ENCODE data around the gene MAD1L1.

MAD1L1 gene

DNA sequence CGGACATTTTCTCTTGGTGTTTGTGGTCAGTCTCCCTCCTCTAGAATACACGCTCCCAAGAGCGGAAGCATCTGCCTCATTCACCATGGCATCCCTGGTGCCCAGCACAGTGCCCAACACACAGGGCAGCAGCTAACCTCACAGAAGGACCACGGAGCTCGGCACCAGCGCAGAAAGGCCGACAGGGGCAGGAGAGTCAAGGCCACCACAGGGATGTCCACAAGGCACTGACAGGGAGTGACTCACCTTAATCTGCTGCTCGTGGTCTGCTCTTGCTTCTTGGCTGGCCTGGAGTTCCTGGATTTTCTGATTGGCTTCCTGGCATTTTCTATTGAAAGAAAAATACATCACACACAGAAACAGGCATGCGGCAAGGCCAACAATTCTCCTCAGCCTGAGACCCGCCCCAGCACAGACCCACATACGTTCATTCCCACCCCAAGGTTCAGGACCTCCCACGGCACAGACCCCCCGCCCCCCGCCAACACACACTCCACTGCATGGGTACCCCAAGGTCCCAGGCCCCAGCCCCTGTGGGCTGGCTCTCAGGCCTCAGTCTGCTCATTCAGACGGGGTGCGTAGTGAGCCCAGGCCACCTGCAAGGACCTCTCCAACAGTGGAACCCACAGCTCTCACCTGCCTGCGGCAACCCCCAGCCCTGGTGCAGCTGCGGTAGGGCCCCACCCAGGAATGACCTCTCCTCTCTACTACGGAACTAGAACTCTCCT lies 14.9 kb downstream of the MAD1L1 start:
- H3K4me1 ChIP-seq (ENCODE audit: insufficient read depth, poor library complexity, severe bottlenecking), result no peaks in the 10 kb centered on the region
- no peaks in the 10 kb centered on the region for H3K27me3 ChIP-seq (ENCODE audit: insufficient read depth, poor library complexity, severe bottlenecking)
- ATAC-seq (ENCODE audit: low read depth) (no peak), DNase-seq (ENCODE audit: low spot score) (no peak)
- no peak overlapping the region for H3K27ac ChIP-seq (ENCODE audit: poor library complexity, severe bottlenecking)
- peaks cover 57% of the 10 kb centered on the region for H3K36me3 ChIP-seq (ENCODE audit: low read depth)
- TF ChIP-seq, protein P1, sequence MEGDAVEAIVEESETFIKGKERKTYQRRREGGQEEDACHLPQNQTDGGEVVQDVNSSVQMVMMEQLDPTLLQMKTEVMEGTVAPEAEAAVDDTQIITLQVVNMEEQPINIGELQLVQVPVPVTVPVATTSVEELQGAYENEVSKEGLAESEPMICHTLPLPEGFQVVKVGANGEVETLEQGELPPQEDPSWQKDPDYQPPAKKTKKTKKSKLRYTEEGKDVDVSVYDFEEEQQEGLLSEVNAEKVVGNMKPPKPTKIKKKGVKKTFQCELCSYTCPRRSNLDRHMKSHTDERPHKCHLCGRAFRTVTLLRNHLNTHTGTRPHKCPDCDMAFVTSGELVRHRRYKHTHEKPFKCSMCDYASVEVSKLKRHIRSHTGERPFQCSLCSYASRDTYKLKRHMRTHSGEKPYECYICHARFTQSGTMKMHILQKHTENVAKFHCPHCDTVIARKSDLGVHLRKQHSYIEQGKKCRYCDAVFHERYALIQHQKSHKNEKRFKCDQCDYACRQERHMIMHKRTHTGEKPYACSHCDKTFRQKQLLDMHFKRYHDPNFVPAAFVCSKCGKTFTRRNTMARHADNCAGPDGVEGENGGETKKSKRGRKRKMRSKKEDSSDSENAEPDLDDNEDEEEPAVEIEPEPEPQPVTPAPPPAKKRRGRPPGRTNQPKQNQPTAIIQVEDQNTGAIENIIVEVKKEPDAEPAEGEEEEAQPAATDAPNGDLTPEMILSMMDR (IDR thresholded peaks at IDR 0.05; ENCODE audit: poor library complexity, severe bottlenecking), result no peak
- H3K9me3 ChIP-seq (ENCODE audit: severe bottlenecking), result no peaks in the 10 kb centered on the region
- no peak overlapping the region for H3K4me3 ChIP-seq (ENCODE audit: severe bottlenecking)

DNA sequence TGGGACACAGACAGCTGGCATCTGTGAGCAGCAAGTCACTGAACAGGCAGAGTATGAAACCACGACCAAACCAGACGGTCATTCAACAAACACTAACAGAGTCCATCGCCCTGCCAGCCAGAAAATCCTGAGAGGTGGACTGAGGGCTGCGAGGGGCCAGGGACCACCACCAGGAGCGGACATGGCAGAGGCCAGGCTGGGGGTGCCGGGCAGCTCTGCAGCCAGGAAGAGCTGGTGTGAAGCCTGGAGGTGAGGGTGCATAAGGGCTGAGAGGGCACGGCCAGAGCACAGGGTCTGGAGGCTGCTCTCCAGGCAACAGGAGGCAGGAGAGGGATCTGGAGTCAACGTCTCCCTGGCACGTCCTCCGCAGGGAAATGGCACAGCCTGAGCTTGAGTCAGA lies 15.5 kb downstream of the MAD1L1 start:
- H3K4me3 ChIP-seq (ENCODE audit: severe bottlenecking), result no peak overlapping the region
- no peaks in the 10 kb centered on the region for H3K27me3 ChIP-seq (ENCODE audit: insufficient read depth, poor library complexity, severe bottlenecking)
- no peak for DNase-seq (ENCODE audit: low spot score)
- H3K27ac ChIP-seq (ENCODE audit: poor library complexity, severe bottlenecking), result no peak overlapping the region
- no peaks in the 10 kb centered on the region for H3K4me1 ChIP-seq (ENCODE audit: insufficient read depth, poor library complexity, severe bottlenecking)
- TF ChIP-seq, protein P1 (IDR thresholded peaks at IDR 0.05; ENCODE audit: poor library complexity, severe bottlenecking), result no peak
- no peak for ATAC-seq (ENCODE audit: low read depth)
- peaks cover 58% of the 10 kb centered on the region for H3K36me3 ChIP-seq (ENCODE audit: low read depth)
- H3K9me3 ChIP-seq (ENCODE audit: severe bottlenecking), result no peaks in the 10 kb centered on the region

DNA sequence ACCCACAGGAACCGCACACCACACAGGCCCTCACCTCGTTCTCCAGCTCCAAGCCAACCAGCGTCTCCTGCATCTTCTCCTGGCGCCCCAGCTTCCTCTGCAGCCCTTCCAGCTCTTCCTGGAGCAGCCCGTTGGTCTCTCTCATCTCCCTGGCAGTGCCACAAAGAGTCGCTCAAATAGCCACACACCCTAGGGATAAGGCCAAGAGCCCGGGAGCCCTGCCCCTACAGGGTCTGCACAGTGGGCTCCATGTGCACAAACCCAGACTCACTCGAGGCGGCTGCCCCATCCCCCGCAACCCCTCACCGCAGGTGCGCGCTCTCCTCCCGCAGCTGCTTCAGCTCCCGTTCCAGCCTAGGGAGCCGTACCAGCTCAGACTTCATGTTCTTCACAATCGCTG lies 16.9 kb downstream of the MAD1L1 start:
- DNase-seq (ENCODE audit: low spot score), result no peak

DNA sequence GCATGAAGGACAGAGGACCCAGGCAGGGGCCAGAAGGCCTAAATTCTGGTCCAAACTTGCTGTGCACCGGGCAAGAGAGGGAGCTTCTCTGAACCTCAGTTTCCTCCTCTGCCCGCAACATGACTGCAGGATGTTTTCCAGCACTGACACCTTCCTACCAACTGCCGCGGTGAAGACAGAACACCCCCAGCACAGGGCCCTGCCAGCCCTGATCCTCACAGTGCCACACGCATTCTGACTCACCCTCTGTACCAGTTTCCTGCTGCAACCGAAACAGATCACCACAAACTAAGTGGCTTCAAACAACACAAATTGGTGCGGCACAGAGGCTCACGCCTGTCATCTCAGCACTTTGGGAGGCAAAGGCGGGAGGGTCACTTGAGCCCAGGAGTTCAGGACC lies 18.1 kb downstream of the MAD1L1 start:
- Histone ChIP-seq H3K27me3 (ENCODE audit: insufficient read depth, poor library complexity, severe bottlenecking) (no peaks in the 10 kb centered on the region), H3K9me3 (ENCODE audit: severe bottlenecking) (no peaks in the 10 kb centered on the region), H3K4me1 (ENCODE audit: insufficient read depth, poor library complexity, severe bottlenecking) (no peaks in the 10 kb centered on the region), H3K27ac (ENCODE audit: poor library complexity, severe bottlenecking) (no peak overlapping the region), H3K4me3 (ENCODE audit: severe bottlenecking) (no peak overlapping the region), H3K36me3 (ENCODE audit: low read depth) (peaks cover 60% of the 10 kb centered on the region)
- no peak for DNase-seq (ENCODE audit: low spot score)
- TF ChIP-seq, protein P1 (IDR thresholded peaks at IDR 0.05; ENCODE audit: poor library complexity, severe bottlenecking), result no peak
- ATAC-seq (ENCODE audit: low read depth), result no peak

More for the DNA sequence above, 16.9 kb downstream of the MAD1L1 start:
- H3K27ac ChIP-seq (ENCODE audit: poor library complexity, severe bottlenecking), result no peak overlapping the region
- ATAC-seq (ENCODE audit: low read depth), result no peak
- TF ChIP-seq, protein P1 (IDR thresholded peaks at IDR 0.05; ENCODE audit: poor library complexity, severe bottlenecking), result no peak
- H3K9me3 ChIP-seq (ENCODE audit: severe bottlenecking), result no peaks in the 10 kb centered on the region
- no peak overlapping the region for H3K4me3 ChIP-seq (ENCODE audit: severe bottlenecking)
- peaks cover 59% of the 10 kb centered on the region for H3K36me3 ChIP-seq (ENCODE audit: low read depth)
- no peaks in the 10 kb centered on the region for H3K27me3 ChIP-seq (ENCODE audit: insufficient read depth, poor library complexity, severe bottlenecking)
- H3K4me1 ChIP-seq (ENCODE audit: insufficient read depth, poor library complexity, severe bottlenecking), result no peaks in the 10 kb centered on the region

DNA sequence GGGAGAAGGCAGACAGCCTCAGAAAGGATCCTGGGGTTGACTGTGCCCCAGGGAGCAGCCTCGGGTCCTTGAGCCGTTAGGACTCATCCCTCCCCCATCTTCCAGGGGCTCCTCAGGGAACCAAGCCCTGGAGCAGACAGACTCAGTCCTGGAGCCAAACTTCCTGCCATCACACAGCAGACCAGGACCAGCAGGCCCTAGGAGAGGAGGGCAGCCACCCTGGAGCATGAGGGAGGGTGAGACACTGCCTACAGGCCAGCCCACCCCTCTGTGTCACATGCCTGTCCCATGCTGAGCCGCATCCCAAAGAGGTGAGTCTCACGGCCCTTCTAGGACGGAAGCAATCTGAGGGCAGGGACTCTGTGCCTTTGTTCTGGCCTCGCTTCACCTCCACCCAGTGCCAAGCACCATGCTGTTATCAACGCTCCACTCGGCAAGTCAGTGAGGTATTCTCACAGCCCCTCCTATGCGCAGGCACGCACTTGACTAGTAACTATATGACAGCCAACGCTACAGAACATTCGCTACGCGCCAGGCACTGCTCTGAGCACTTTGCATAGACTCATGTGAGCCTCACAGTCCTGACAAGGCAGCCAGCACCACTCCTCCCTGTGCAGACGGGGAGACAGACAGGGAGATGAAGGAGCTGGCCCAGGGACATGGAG lies 19.1 kb downstream of the MAD1L1 start:
- ATAC-seq (ENCODE audit: low read depth), result no peak

More for the DNA sequence above, 19.1 kb downstream of the MAD1L1 start:
- TF ChIP-seq, protein P1 (IDR thresholded peaks at IDR 0.05; ENCODE audit: poor library complexity, severe bottlenecking), result no peak
- H3K36me3 ChIP-seq (ENCODE audit: low read depth), result peaks cover 62% of the 10 kb centered on the region
- H3K9me3 ChIP-seq (ENCODE audit: severe bottlenecking), result no peaks in the 10 kb centered on the region
- H3K4me1 ChIP-seq (ENCODE audit: insufficient read depth, poor library complexity, severe bottlenecking), result no peaks in the 10 kb centered on the region
- DNase-seq (ENCODE audit: low spot score), result no peak
- no peaks in the 10 kb centered on the region for H3K27me3 ChIP-seq (ENCODE audit: insufficient read depth, poor library complexity, severe bottlenecking)
- H3K27ac ChIP-seq (ENCODE audit: poor library complexity, severe bottlenecking), result no peak overlapping the region
- no peak overlapping the region for H3K4me3 ChIP-seq (ENCODE audit: severe bottlenecking)

Measured in RWPE2 (cell line).